GM21423 (cell line): Measurements from ENCODE around the gene FAM53C.
"Not testable (repeated sequence)": the region's sequence is repeated elsewhere in the genome, so short reads cannot be mapped to it uniquely, and the experiment has no call there.

Experiments
- ATAC-seq: cut with Tn5 transposase; IDR thresholded peaks from one replicate; pipeline ENCODE4 v1.9.1; 2021; ENCODE audit warnings: mild to moderate bottlenecking, moderate library complexity; ENCODE audit not compliant: unreplicated experiment

The FAM53C gene

DNA sequence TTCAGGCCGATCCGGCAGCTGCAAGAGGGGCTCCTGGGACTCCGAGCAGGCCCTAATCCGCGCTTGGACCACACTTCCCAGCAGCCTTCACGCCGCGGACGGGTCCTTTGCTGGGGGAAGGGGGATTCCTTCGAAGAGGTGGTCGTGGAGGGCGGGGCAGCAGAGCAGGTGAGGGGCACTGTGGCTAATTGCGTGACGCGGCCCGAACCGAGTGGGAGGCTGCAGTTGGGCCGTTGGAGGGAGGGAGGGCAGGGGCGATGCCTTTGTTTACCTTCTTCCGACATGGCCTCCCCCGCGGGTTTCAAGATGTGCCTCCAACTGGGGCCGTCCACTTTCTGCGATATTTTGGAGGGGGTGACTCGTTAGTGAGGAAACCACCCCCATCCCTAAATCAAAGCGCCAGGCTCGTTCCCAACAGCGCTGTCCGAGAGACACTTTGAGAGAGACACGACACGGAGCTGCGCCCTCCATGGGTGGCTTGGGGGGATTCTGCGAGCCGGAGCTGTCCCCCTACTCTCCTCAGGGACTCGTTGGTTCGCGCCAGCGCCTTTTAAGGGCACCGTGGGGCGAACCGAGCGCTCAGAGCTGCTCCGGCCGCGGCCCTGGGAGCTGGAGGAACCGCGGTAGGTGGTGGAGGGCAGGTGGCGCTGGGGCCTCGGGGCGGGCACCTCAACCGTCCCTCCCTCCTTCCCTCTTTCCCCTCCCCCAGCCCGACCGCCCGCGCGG, at the start of gene FAM53C:
TSS of gene FAM53C (plus strand) at position 582 of the 726 bp plus-strand sequence. CDS start 3,070 bp downstream, outside the sequence.
- ATAC-seq = peak; percentile 86

DNA sequence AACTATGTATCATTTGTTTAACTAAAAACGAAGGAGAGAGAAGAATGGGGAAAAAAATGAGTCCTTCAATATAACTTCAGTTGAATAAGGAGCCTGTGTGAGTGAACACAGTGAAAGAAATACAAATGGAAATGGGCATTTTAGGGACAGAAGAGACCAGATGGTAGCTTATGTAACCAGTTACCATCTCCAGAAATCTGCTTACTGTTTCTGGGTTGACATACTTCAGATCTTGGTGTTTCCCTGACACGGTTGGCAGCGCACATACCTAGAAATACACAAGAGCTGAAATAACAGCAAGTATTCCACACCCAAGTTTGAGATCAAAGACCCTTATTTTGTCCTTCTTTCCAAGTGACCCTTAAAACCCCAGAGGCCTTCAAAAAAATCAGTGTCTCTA, 48.8 kb upstream of the FAM53C start:
- ATAC-seq = no peak

DNA sequence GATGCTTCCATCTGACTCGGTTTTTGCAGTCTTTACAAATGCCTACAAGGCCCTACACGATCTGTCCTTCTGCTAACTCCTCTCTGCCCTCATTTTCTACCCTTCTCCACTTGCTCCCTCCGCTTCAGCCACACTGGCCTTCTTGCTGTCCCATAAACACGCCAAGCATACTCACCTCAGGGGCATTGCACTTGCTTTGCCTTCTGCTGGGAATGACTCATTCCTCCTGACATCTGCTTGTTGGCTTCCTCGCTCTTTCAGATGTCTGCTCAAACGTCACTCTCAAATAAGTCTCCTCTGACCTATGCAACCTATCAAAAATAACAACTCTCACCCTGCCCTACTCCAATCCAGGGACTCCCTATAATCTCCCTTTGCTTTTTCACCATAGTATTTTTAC, 34.7 kb upstream of the FAM53C start:
- no peak for ATAC-seq

- no peak for ATAC-seq
Measured at GRCh38 chr5:138305797-138306196, 32.3 kb upstream of the FAM53C start.

- ATAC-seq = no peak
Measured at GRCh38 chr5:138315751-138316278, 22.3 kb upstream of the FAM53C start.

GRCh38 chr5:138316355-138316754, 21.7 kb upstream of the FAM53C start:
- no peak for ATAC-seq

DNA sequence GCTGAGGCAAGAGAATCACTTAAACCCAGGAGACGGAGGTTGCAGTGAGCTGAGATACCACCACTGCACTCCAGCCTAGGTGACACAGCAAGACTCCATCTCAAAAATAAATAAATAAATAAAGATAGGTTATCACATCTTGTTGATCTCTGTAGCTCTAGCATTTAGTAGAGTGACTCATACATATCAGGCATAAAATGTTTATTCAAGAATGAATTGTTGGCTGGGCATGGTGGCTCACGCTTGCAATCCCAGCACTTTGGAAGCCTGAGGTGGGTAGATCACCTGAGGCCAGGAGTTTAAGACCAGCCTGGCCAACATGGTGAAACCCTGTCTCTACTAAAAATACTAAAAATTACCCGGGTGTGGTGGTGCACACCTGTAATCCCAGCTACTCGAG, 19.9 kb upstream of the FAM53C start:
- not testable (repeated sequence) for ATAC-seq

GRCh38 chr5:138330813-138331448, 7.1 kb upstream of the FAM53C start:
- no peak for ATAC-seq

GRCh38 chr5:138331449-138332368, 6.4 kb upstream of the FAM53C start, which contains the start of gene CDC25C:
CDC25C (minus strand) TSS chr5:138331804; CDS start chr5:138331180, 624 bp downstream.
- ATAC-seq = peak; percentile 99

DNA sequence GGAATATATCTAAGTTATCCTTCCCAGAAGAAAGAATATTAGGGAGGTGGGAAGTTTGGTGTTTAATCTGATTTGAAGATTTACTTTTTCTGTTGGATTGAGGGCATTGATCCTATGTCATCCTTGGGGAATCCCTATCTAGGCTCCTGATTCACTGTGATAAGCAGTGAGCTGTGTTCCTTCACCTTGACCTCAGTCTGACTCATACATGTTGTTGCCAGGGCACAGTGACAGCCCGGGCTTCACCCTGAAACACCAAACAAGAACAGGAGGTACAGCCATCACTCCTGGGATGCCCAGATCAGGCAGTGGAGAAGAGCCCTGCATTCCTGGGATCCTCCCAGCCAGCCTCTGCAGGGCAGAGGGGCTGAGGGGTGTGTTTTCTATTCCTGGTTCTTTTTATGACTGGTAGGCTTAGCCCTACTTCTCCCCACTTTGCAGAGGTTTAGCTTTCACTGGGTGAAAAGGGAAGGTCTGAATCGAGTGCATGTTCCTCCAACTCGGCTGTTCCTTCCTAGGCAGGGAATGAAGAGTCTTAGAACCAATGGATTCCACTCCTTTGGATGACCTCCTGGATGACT, 3.1 kb upstream of the FAM53C start:
- ATAC-seq = no peak

- peak; percentile 13 for ATAC-seq
Measured at GRCh38 chr5:138336952-138337684, 948 bp upstream of the FAM53C start.

DNA sequence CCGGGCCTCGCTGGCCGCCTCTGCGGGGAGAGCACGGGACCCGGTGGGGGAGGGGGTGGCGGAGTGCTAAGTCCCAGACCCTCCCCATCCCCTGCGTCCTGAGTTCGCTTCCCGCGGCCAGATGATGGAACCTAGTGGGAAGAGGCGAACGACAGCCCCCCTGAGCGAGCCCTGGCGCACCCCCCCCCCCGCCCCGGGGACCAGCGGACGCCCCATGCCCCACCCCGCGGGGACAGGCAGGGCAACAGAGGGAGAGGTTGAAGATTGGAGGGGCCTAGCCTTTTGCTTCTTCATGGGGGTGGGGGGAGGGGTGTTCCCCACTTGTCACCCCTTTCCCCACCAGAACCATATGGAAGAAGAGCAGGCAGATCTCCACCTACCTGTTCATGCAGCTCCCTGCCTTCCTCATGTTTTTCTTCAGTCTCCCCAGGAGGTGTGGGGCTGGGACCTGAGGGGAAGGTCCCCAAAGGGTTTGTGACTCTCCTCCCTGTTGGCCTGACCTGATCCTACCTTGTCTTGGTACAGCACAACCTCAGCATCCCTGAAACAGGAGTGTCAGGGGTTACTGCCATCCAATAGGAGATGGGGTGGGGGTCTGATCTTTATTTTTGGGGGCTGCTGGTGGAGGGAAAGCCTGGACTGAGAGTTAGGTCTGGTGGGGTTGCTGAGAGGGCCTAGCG, 485 bp downstream of the FAM53C start:
- no peak for ATAC-seq

- ATAC-seq = no peak
Measured at GRCh38 chr5:138339091-138339456, 1.0 kb downstream of the FAM53C start.

DNA sequence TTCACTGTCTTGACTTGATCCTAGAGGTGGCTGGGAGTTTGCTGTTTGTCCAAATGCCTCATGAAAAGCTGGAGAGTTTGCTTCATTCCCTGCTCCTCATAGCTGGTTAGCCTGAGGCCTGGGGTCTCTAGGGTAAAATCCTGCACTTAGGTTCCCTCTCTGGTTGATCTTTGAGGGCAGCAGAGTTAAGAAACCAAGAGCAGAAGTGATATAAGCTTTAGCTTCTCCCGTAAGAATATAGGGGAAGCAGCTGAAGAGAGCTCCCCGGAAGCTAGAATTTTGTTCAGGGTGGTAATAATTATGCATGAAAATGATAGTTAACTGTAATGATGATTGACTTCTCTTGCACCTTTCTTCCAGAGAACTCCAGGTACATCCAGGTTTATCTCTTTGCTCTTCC, 1.4 kb downstream of the FAM53C start:
- ATAC-seq = no peak

- ATAC-seq = no peak
Measured at GRCh38 chr5:138340008-138340407, 1.9 kb downstream of the FAM53C start.

DNA sequence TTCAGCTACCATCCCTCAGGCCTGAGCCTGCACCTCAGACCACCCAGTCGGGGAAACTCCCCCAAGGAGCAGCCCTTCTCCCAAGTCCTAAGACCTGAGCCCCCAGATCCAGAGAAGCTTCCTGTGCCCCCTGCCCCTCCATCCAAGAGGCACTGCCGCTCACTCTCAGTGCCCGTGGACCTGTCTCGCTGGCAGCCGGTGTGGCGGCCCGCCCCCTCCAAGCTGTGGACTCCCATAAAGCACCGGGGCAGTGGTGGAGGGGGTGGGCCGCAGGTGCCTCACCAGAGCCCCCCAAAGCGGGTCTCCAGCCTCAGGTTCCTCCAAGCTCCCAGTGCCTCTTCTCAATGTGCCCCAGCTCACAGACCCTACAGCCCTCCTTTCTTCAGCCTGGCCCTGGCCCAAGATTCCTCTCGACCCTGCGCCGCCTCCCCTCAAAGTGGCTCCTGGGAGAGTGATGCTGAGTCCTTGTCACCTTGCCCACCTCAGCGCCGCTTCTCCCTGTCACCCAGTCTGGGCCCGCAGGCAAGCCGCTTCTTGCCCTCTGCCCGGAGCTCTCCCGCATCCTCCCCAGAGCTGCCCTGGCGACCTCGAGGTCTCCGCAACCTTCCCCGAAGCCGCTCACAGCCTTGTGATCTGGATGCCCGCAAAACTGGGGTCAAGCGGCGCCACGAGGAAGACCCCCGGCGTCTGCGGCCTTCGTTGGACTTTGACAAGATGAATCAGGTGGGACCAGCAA, 7.0 kb downstream of the FAM53C start:
- ATAC-seq = no peak

DNA sequence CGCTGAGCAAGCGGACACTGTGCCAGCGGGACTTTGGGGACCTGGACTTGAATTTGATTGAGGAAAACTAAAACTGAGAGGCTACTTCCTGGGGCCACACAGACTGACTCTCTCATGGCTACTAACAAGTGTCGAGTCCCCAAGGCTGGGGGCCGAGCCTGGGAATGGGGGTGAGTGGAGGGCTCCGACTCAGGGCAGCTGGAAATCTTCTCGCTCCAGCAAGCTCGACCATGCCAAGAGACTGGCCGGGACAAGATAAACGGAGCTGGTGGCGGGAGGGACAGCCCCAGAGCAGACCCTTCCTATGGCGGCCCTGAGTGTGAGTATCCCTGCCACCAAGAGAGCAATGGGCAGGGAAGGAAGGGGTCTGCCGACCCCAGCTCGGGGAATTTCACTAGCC, 8.8 kb downstream of the FAM53C start:
- ATAC-seq = no peak

DNA sequence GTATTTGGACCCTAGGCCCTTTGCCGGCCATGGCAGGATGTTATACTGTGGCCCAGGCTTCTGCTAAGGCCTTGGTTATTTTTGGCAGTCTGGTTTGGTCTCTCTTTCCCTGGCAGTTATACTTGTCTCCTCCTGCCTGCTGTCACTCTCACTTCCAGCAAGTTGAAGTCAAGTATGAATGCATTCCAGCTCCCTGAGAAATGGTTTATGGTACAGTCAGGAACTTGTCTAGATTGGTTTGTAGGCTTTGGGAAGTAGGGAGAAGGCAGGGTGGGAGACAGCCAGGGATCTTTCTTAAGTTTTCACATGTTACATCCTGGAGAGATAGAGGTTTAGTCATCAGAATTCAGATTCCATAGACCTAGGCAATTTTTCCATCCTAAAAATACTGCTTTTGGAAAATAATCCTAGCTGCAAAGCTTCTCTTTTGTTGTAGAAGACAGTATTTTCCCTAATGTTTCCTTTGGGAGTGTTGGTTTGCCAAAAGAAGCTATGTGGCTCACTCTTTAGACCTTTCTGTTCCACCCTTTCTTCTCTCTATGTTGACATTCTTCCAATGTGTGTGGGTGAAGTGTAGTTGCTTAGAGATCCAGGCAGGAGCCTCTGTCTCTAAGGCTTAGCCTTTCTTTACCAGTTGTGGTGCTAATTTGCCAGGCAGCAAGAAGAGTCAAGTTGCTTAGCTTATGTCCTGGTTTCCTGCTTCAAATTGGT, 11.9 kb downstream of the FAM53C start:
- ATAC-seq = no peak
